HUES48 (cell line): Measurements from ENCODE around the gene SMYD3.

Experiments
- H3K27ac ChIP-seq: one replicate; pipeline ENCODE4 v1.7.0; 2013; ENCODE audit warnings: low read depth, low read length, inconsistent platforms
- H3K27me3 ChIP-seq: 2 replicates; pipeline ENCODE4 v1.6.1; 2013; ENCODE audit warnings: mild to moderate bottlenecking, low read length; ENCODE audit not compliant: control insufficient read depth, insufficient read depth
- H3K36me3 ChIP-seq: 2 replicates; pipeline ENCODE4 v1.6.1; 2013; ENCODE audit warnings: low read length; ENCODE audit not compliant: control insufficient read depth, insufficient read depth
- H3K4me1 ChIP-seq: 2 replicates; pipeline ENCODE4 v1.6.1; 2013; ENCODE audit warnings: mild to moderate bottlenecking, low read length; ENCODE audit not compliant: control insufficient read depth, insufficient read depth
- H3K4me3 ChIP-seq: 2 replicates; pipeline ENCODE4 v1.5.1; 2013; ENCODE audit warnings: mild to moderate bottlenecking, low read depth, low read length
- H3K9ac ChIP-seq: 2 replicates; pipeline ENCODE4 v1.6.1; 2013; ENCODE audit warnings: mild to moderate bottlenecking, low read depth, low read length, moderate library complexity
- H3K9me3 ChIP-seq: 2 replicates; pipeline ENCODE4 v1.6.1; 2013; ENCODE audit warnings: low read length; ENCODE audit not compliant: control insufficient read depth, insufficient read depth

The SMYD3 gene

DNA sequence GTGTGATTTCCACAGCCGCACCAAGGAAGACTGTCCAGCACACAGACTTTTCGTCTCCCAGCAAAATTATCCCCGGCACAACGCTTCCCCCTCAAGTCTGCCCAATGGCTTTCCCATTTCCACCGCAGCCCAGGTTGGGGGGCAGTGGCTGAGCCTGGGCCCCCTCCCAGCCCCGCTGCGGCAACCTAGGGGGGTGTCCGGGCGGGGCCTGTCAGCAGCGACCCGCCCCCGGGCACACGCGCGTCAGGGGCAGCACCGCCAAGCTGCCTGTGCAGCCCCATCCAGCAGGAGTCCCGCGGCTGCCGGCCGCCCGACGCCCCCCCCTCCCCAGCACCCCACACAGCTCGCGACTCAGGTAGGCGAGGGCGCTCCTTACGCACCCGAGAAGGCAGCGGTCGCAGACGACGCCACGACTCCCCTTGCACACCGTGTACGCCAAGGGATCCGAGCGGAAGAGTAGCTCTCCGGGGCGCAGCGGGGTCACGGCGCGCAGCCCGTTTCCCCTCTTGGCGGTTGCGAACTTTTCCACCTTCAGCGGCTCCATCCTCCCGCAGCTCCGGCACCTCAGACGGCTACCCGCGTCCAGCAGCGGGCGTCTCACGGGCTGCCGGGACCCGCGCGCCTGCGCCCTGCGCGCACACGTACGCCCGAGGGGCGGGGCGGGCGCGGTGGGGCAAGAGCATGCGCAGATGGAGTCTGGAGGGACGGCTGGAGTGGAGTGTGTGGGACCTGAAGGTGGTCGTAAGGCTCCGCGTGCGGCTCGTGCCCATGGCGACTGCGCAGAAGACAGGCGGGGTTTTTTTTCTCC lies at the start of gene SMYD3:
SMYD3 (minus strand) TSS at position 606 of the 808 bp plus-strand sequence.
- Histone ChIP-seq H3K9ac (peak within 1 kb of the TSS; percentile 51; the same call in 1 of the 2 replicates), H3K9me3 (no peaks in the 10 kb centered on the region), H3K27me3 (no peaks in the 10 kb centered on the region), H3K4me3 (peak within 1 kb of the TSS; percentile 89), H3K4me1 (no peaks in the 10 kb centered on the region; the same call in 1 of the 2 replicates), H3K27ac (peak within 1 kb of the TSS; percentile 45), H3K36me3 (no peaks in the 10 kb centered on the region)

DNA sequence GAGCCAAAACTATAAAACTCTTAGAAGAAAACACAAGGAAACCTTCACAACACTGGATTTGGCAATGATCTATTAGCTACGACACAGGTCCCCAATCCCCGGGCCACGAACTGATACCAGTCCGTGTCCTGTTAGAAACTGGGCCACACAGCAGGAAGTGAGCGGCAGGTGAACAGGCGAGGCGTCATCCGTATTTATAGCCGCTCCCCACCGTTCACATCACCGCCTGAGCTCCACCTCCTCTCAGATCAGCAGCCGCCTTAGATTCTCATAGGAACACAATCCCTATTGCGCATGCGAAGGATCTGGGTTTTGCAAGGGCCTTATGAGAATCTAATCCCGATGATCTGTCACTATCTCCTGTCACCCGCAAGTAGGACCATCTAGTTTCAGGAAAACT lies 47.1 kb upstream of the SMYD3 start:
- H3K4me3 ChIP-seq: no peak overlapping the region
- H3K27me3 ChIP-seq: no peaks in the 10 kb centered on the region
- no peak overlapping the region for H3K9ac ChIP-seq
- H3K9me3 ChIP-seq: no peaks in the 10 kb centered on the region
- H3K4me1 ChIP-seq: no peaks in the 10 kb centered on the region
- no peak overlapping the region for H3K27ac ChIP-seq
- H3K36me3 ChIP-seq: peaks cover 79% of the 10 kb centered on the region

DNA sequence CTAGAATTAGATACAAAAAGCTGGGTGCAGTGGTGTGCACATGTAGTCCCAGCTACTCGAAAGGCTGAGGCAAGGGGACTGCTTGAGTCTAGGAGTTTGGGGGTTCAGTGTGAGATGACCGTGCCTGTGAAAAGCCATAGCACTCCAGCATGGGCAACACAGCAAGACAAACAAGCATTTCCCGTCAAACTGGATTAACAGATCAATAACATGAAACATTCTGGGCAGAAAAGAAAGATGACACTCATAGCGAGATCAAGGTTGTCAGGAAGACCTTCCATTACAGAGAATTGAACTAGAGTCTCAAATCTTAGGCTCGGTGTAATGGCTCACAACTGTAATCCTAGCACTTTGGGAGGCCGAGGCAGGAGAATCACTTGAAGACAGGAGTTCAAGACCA lies 45.0 kb upstream of the SMYD3 start:
- no peaks in the 10 kb centered on the region for H3K27me3 ChIP-seq
- no peaks in the 10 kb centered on the region for H3K9me3 ChIP-seq
- H3K9ac ChIP-seq: no peak overlapping the region
- H3K4me3 ChIP-seq: no peak overlapping the region
- H3K27ac ChIP-seq: no peak overlapping the region
- H3K36me3 ChIP-seq: peaks cover 90% of the 10 kb centered on the region
- H3K4me1 ChIP-seq: no peaks in the 10 kb centered on the region

DNA sequence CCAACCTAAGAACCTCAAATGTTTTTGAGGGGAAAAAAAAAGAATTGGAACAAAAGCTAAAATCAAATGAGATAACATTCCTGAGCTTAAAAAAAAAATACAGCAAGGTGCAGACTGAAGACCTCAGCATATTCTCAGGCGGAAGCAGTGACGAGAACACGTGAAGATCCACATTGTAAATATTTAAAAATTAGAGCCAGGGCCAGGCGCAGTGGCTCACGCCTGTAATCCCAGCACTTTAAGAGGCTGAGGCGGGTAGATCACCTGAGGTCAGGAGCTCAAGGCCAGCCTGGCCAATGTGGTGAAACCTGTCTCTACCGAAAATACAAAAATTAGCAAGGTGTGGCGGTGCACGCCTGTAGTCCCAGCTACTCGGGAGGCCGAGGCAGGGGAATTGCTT lies 43.3 kb upstream of the SMYD3 start:
- no peak overlapping the region for H3K27ac ChIP-seq
- H3K4me1 ChIP-seq: no peaks in the 10 kb centered on the region
- H3K27me3 ChIP-seq: no peaks in the 10 kb centered on the region
- no peaks in the 10 kb centered on the region for H3K9me3 ChIP-seq
- H3K36me3 ChIP-seq: peaks cover 78% of the 10 kb centered on the region
- H3K9ac ChIP-seq: no peak overlapping the region
- no peak overlapping the region for H3K4me3 ChIP-seq

DNA sequence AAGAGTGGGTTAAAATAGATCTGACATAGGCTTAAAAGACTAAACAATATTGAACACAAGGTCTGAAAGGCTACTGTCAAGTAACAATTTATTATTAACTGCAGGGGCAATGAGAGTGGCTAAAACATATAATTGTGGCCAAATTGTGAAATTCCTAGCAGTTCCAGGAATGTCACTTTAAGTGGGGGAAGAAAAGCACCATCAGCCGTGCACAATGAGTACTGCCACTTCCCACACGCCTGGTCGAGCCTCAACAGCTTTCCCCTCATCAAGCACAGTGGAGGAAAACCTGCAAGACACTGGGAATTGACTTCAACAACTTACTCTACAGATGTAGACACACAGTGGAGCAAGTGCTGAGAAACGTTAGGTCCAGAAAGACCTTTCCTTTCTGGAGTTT lies 42.6 kb upstream of the SMYD3 start:
- H3K9ac ChIP-seq: no peak overlapping the region
- H3K4me1 ChIP-seq: no peaks in the 10 kb centered on the region
- peaks cover 74% of the 10 kb centered on the region for H3K36me3 ChIP-seq
- no peaks in the 10 kb centered on the region for H3K9me3 ChIP-seq
- no peaks in the 10 kb centered on the region for H3K27me3 ChIP-seq
- no peak overlapping the region for H3K27ac ChIP-seq
- H3K4me3 ChIP-seq: no peak overlapping the region

DNA sequence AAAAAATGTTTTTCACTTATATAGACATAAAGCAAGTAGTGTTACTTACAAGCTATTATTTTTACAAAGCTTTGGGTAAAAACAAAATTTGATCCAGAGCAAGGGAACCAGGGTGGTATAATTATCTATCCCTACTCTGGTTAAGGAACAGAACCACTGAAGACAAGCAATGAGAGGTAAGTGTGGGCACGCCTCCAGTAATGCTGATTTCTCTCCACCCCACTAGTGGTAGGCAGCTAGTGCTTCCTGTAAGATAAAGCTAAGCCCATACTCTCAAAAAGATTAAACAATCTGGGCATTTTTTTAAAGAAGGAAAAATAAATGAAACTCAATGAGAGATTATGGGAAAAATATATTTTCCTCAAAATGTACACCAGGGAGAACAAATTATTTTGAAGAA lies 36.9 kb upstream of the SMYD3 start:
- peaks cover 70% of the 10 kb centered on the region for H3K36me3 ChIP-seq
- no peaks in the 10 kb centered on the region for H3K9me3 ChIP-seq
- no peak overlapping the region for H3K4me3 ChIP-seq

DNA sequence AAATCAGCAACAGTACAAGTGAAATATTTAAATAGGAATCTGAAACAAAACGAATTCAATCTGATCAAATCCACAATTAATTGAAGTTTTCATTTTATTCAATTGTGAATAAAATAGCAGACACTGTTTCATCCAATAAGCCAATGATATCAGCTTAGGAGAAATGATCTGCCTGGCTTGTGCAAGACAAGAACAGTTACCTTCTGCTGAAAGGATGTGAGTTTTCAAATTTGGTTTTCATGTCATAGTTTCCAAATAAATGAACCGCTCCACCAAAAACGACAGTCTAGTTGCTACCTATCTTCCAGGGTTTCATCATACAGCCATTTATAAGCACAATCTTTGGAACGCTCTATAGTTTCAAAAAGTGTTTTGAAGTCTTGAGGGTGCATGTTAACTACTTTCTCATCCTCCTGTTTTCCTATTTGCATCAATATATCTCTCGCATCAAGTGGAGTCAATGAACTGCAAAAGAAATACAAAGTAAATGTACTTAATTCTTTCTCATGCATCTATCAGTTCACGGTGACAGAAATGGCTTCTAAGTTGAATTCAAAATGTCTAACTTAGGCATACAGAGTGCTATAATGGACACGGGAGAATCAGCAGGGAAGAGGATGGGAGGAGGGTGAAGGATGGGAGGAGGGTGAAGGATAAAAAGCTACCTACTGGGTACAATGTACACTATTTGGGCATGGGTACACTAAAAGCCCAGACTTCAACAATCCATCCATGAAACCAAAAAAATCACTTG lies 33.8 kb upstream of the SMYD3 start:
- Histone ChIP-seq H3K27me3 (no peaks in the 10 kb centered on the region), H3K27ac (no peak overlapping the region), H3K36me3 (peaks cover 49% of the 10 kb centered on the region)

More for the DNA sequence above, 36.9 kb upstream of the SMYD3 start:
- no peak overlapping the region for H3K9ac ChIP-seq
- no peak overlapping the region for H3K27ac ChIP-seq
- no peaks in the 10 kb centered on the region for H3K4me1 ChIP-seq
- no peaks in the 10 kb centered on the region for H3K27me3 ChIP-seq

DNA sequence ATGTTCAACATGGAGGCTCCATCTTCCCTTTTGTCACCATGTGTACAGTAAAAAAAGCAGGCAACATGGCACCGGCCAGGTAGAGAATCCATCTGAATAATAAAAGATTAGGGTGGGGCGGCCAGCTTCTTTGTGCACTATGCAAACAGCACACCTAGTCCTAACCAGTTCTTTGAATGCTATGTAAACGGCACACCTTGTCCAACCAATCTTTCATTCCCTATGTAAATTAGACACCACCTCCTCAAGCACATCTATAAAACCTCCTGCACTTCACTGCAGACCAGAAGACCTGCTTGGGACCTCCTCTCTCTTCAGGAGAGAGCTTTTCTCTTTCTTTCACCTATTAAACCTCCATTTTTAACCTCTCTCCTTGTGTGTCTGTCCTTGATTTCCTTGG lies 30.8 kb upstream of the SMYD3 start:
- no peak overlapping the region for H3K4me3 ChIP-seq
- no peak overlapping the region for H3K9ac ChIP-seq
- H3K9me3 ChIP-seq: peaks cover 2% of the 10 kb centered on the region; the same call in 1 of the 2 replicates
- no peak overlapping the region for H3K27ac ChIP-seq
- peaks cover 28% of the 10 kb centered on the region for H3K36me3 ChIP-seq
- H3K27me3 ChIP-seq: no peaks in the 10 kb centered on the region
- H3K4me1 ChIP-seq: peaks cover 5% of the 10 kb centered on the region; the same call in 1 of the 2 replicates

More for the DNA sequence above, 33.8 kb upstream of the SMYD3 start:
- Histone ChIP-seq H3K4me3 (no peak overlapping the region), H3K9me3 (no peaks in the 10 kb centered on the region), H3K9ac (no peak overlapping the region), H3K4me1 (peaks cover 5% of the 10 kb centered on the region; the same call in 1 of the 2 replicates)

DNA sequence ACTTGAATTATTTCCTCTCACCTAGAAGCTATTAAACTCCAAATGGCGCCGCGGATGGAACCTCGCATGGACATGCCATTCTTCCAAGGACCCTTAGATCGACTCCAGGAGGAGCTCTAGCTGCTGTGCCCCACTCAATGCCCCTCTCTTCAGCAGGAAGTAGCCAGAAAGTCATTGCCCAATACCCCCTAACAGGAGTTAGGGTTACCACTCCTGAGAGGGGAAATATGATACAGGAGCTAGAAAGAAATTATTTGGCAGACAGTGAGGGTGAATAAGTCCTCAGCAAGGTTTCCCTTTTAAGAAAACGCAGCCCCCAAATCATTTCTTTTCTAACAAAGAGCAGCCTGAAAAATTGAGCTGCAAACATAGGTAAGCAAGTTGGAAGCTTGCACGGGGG lies 30.4 kb upstream of the SMYD3 start:
- Histone ChIP-seq H3K4me1 (peaks cover 5% of the 10 kb centered on the region; the same call in 1 of the 2 replicates), H3K9me3 (peaks cover 5% of the 10 kb centered on the region; the same call in 1 of the 2 replicates), H3K9ac (no peak overlapping the region), H3K36me3 (peaks cover 24% of the 10 kb centered on the region), H3K27me3 (no peaks in the 10 kb centered on the region), H3K4me3 (no peak overlapping the region), H3K27ac (no peak overlapping the region)

DNA sequence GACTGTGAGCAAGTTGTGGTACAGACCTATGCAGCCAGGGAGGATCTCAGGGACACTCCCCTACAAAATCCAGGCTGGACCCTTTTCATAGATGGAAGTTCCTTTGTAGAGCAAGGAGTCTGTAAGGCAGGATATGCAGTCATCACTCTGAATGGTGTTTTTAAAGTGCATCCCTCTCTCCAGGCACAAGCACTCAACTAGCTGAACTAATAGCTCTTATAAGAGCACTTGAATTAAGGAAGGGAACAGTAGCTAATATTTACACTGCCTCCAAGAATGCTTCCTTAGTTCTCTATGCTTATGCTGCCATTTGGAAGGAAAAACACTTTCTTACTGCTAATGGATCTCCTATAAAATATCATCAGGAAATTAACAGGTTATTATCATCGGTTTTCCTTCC lies 27.0 kb upstream of the SMYD3 start:
- no peak overlapping the region for H3K27ac ChIP-seq
- no peaks in the 10 kb centered on the region for H3K36me3 ChIP-seq
- peaks cover 5% of the 10 kb centered on the region; the same call in 1 of the 2 replicates for H3K4me1 ChIP-seq
- H3K4me3 ChIP-seq: no peak overlapping the region
- peaks cover 22% of the 10 kb centered on the region for H3K9me3 ChIP-seq
- no peak overlapping the region for H3K9ac ChIP-seq
- H3K27me3 ChIP-seq: no peaks in the 10 kb centered on the region

DNA sequence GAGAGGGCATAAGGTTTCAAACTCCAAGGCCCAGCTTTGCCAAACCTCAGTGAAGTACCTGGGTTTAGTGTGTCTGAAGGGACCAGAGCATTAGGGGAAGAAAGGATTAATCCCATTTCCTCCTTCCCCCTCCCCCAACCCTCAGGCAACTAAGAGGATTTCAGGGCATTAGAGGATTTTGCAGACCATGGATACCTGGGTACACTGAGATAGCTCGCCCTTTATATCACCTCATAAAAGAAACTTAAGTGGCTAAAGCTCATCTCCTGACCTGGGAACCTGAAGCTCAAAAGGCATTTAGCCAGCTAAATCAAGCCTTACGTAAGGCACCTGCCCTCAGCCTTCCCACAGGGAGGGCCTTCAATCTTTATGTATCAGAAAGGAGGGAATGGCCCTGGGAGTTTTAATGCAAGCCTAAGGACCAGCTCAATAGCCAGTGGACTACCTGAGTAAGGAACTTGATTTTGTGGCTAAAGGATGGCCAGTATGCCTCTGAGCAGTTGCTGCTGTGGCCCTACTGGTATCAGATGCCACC lies 26.4 kb upstream of the SMYD3 start:
- Histone ChIP-seq H3K9me3 (peaks cover 22% of the 10 kb centered on the region), H3K9ac (no peak overlapping the region), H3K27me3 (no peaks in the 10 kb centered on the region), H3K4me1 (peaks cover 5% of the 10 kb centered on the region; the same call in 1 of the 2 replicates), H3K36me3 (no peaks in the 10 kb centered on the region), H3K27ac (no peak overlapping the region), H3K4me3 (no peak overlapping the region)
